Pancreas (tissue), 10 donors: ENCODE measurements around the gene PRKCH. TPM values are rescaled to one million over a fixed set of nuclear protein-coding genes. Genes with fewer than 3 reads are reported as not detected.

Experiments
- ATAC-seq, 4 donors: fragments of 200-7000 bp; cut with Tn5 transposase; one replicate each; pipeline versions ENCODE4 v1.8.0 to v1.9.1; 2020; ENCODE audit warnings: mild to moderate bottlenecking in 4 of 4, moderate library complexity in 4 of 4
- DNase-seq, 6 donors: peaks; one replicate each; pipeline ENCODE4 v3.0.0-alpha.2; 2020
- FAIRE-seq: peaks from 2 replicates; lab custom pipeline; 2012; peaks lifted over from hg19 to GRCh38; lab: Jason Lieb, UNC
- H3K27ac ChIP-seq, 4 donors: fragments of 200-600 bp; sonication (generic); 1 replicate in 3 of 4; 2 replicates in 1 of 4; pipeline versions ENCODE4 v1.5.0 to v1.8.0; 2020
- H3K27me3 ChIP-seq, 4 donors: fragments of 200-600 bp; one replicate each; pipeline ENCODE4 v1.8.0; 2021
- H3K36me3 ChIP-seq, 3 donors: fragments of 200-600 bp; sonication (generic) in 1 of 3; one replicate each; pipeline versions ENCODE4 v1.5.0 to v1.8.0; 2020 to 2021
- H3K4me1 ChIP-seq, 3 donors: fragments of 200-600 bp; one replicate each; pipeline ENCODE4 v1.8.0; 2021
- H3K4me3 ChIP-seq, 4 donors: fragments of 200-600 bp; sonication (generic) in 2 of 4; one replicate each; pipeline versions ENCODE4 v1.5.0 to v1.8.0; 2020 to 2021
- H3K9me3 ChIP-seq, 4 donors: fragments of 200-600 bp; one replicate each; pipeline ENCODE4 v1.8.0; 2021
- CTCF ChIP-seq, 4 donors: fragments of 200-600 bp; sonication (generic) in 3 of 4; IDR thresholded peaks; one replicate each; pipeline versions ENCODE4 v1.5.0 to v1.8.0; 2021; ENCODE audit warnings: antibody characterized with exemption in 4 of 4
- WGBS, 2 donors: extraction: QIAGEN DNeasy Blood & Tissue Kit; methylation state at CpG; one replicate each; pipeline ENCODE4 v1.1.7; 2013; 5-methylcytosine and 5-hydroxymethylcytosine counted together
- intact Hi-C, 3 donors: fragments of 100-400 bp; cut with DNase I; formaldehyde crosslinking; loops; one replicate each; pipeline versions ENCODE4 v1.11.1 to v1.14.2; 2022
- polyA plus RNA-seq, 2 donors: library from polyadenylated mRNA; stranded (reverse); fragments of 200-250 nt; gene quantifications; one replicate each; pipeline ENCODE4 v1.2.3, GENCODE V29; 2013
- total RNA-seq, 6 donors: library from RNA; stranded (reverse); fragmentation: NEBNext Ultra II Directional in 4 of 6; extraction: Animal tissue kit (Norgen Biotek cat#: 25700) in 4 of 6; gene quantifications; one replicate each; pipeline versions ENCODE4 v1.2.1 to v1.2.4, GENCODE V29; 2021 to 2023
- donor health status: healthy with polysubstance abuse.
- donor health status: DM: no; HTN: no; CAD: no; lungs with moderate emphysema.
- donor health status: DM: no; HTN: no; CAD: no.
- donor health status: control.
- donor health status: control.
- donor health status: Bipolar disorder and iron deficiency.
- donor health status: DM: yes; HTN: yes; CAD: no.
- donor health status: DM: no; HTN: no; CAD: no.
- donor health status: DM: no; HTN: no; CAD: no.
- donor health status: DM: yes; HTN: yes; CAD: no.

PRKCH gene
- total and polyA plus RNA-seq, 8 donors: 3.6 to 16.9 (median 8.9) TPM

- FAIRE-seq: no peak
- no peak overlapping the region for H3K4me3 ChIP-seq
- WGBS, 2 donors: 79 to 84% methylated on average over 12 of the region's 12 CpGs
- no peak for TF ChIP-seq CTCF (IDR thresholded peaks at IDR 0.05)
- peaks cover 7 to 33% (median 14%) of the 10 kb centered on the region in 3 donors for H3K4me1 ChIP-seq
- no peaks in the 10 kb centered on the region for H3K9me3 ChIP-seq
- no peaks in the 10 kb centered on the region for H3K36me3 ChIP-seq
- H3K27me3 ChIP-seq: no peaks in the 10 kb centered on the region
- peak in 1 of 6 donors; percentile 49 for DNase-seq
- no peak overlapping the region for H3K27ac ChIP-seq
- intact Hi-C loops: no loop called here
- no peak for ATAC-seq
These were observed 268.6 kb downstream of the PRKCH start for GRCh38 chr14:61589691-61590581.

GRCh38 chr14:61591862-61592261 lies 270.5 kb downstream of the PRKCH start:
- no peak for TF ChIP-seq CTCF (IDR thresholded peaks at IDR 0.05)
- ATAC-seq (no peak), FAIRE-seq (no peak), DNase-seq (no peak)
- Histone ChIP-seq H3K27me3 (no peaks in the 10 kb centered on the region), H3K4me1 (peaks cover 0 to 18% (median 0%) of the 10 kb centered on the region in 3 donors), H3K36me3 (no peaks in the 10 kb centered on the region), H3K4me3 (no peak overlapping the region), H3K27ac (no peak overlapping the region), H3K9me3 (no peaks in the 10 kb centered on the region)
- intact Hi-C loops: no loop called here
- 91 to 93% methylated on average over 2 of the region's 2 CpGs for WGBS, 2 donors

- Histone ChIP-seq H3K9me3 (no peaks in the 10 kb centered on the region), H3K27ac (no peak overlapping the region), H3K27me3 (no peaks in the 10 kb centered on the region), H3K4me3 (no peak overlapping the region), H3K36me3 (no peaks in the 10 kb centered on the region), H3K4me1 (peaks cover 0 to 11% (median 0%) of the 10 kb centered on the region in 3 donors)
- DNase-seq (no peak), FAIRE-seq (no peak), ATAC-seq (no peak)
- no peak for TF ChIP-seq CTCF (IDR thresholded peaks at IDR 0.05)
- intact Hi-C loops: no loop called here
- 87 to 88% methylated on average over 3 of the region's 3 CpGs for WGBS, 2 donors
These were observed 272.0 kb downstream of the PRKCH start for GRCh38 chr14:61593330-61593729.

- DNase-seq: no peak
- Histone ChIP-seq H3K4me3 (no peak overlapping the region), H3K4me1 (peaks cover 0 to 22% (median 0%) of the 10 kb centered on the region in 3 donors), H3K9me3 (no peaks in the 10 kb centered on the region), H3K27ac (no peak overlapping the region), H3K27me3 (no peaks in the 10 kb centered on the region), H3K36me3 (no peaks in the 10 kb centered on the region)
- 69 to 72% methylated on average over 5 of the region's 5 CpGs for WGBS, 2 donors
- no peak for FAIRE-seq
- no peak for TF ChIP-seq CTCF (IDR thresholded peaks at IDR 0.05)
- intact Hi-C loops: no loop called here
- ATAC-seq: no peak
These were observed 275.6 kb downstream of the PRKCH start for GRCh38 chr14:61596990-61597389.

GRCh38 chr14:61598980-61599379 lies 277.6 kb downstream of the PRKCH start:
- WGBS, 2 donors: 9 to 21% methylated on average over 1 of the region's 1 CpG
- peak in 2 of 4 donors; percentile 13 to 25 for ATAC-seq
- FAIRE-seq: no peak
- Histone ChIP-seq H3K4me3 (no peak overlapping the region), H3K4me1 (peaks cover 0 to 29% (median 0%) of the 10 kb centered on the region in 3 donors), H3K36me3 (no peaks in the 10 kb centered on the region), H3K27ac (no peak overlapping the region), H3K9me3 (no peaks in the 10 kb centered on the region), H3K27me3 (no peaks in the 10 kb centered on the region)
- TF ChIP-seq CTCF (IDR thresholded peaks at IDR 0.05): no peak
- DNase-seq: no peak
- intact Hi-C loops: no loop called here
